ENCODE measurements around the gene GRM5.
"Not testable (repeated sequence)": the region's sequence is repeated elsewhere in the genome, so short reads cannot be mapped to it uniquely, and the experiment has no call there.

The GRM5 gene

DNA sequence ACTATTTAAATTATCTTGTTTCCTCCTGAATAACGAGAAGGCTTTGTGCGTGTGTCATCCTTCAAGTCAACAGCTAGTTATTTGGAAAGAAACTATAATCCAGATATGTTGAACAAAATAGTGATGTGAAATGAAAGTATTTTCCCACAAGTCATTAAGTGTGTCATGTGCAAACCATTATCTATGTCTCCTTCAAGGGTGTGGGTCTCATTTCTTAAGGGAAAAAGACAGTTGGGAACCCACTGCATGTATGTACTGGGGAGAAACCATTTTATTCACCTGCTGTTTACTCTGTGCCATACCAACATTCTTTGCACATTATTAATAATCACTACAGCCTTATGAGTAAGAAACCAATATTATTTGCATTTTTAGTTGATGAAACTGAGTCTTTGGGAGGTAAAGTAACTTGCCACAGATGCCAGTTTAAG, 582.9 kb downstream of the GRM5 start:
- no peak for DNase-seq

DNA sequence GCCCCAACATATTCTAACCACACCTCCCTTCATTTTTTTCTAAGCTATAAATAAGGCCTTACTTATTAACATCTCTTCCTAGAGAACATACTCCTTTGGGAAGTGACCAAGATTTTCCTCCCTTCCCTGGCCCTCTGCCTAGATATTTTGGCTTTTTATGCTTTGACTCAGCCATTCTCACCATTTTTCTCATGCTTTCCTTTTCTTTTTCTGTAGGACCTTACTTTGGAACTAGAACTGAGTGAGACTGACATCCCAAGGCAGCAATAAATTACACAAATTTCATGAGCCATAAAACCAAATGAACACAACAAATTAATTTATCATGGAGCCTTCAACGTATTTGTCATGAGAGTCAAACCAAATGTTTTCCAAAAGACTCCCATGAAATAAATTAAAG, 585.6 kb downstream of the GRM5 start:
- DNase-seq: no peak

GRCh38 chr11:88478136-88478815, 587.5 kb downstream of the GRM5 start:
- no peak for DNase-seq

GRCh38 chr11:88475991-88476418, 589.8 kb downstream of the GRM5 start:
- no peak for DNase-seq

- DNase-seq: no peak
Measured at GRCh38 chr11:88474655-88475054, 591.1 kb downstream of the GRM5 start.

- no peak for DNase-seq
Measured at GRCh38 chr11:88469561-88470225, 596.1 kb downstream of the GRM5 start.

GRCh38 chr11:88464528-88464927, 601.3 kb downstream of the GRM5 start:
- no peak for DNase-seq

- DNase-seq: not testable (repeated sequence)
Measured at GRCh38 chr11:88463301-88463700, 602.5 kb downstream of the GRM5 start.

- DNase-seq: not testable (repeated sequence)
Measured at GRCh38 chr11:88458047-88458446, 607.7 kb downstream of the GRM5 start.

DNA sequence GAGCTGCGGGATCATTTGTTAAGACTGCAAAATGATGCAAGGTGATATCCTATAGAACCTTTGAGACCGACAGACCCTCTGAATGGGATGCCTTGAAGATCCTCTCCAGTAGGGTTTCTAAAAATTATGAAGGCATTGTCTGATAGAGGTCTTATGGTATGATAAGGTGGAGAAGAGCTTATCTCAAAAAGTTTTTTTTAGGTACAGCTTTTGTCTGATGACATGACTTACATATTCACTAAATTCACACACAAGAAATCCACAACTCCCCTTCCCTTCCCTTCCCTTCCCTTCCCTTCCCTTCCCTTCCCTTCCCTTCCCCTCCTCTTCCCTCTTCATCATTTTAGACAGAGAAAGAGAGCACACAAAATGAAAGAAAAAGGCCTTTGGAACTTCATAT, 609.8 kb downstream of the GRM5 start:
- no peak for DNase-seq

- DNase-seq: no peak
Measured at GRCh38 chr11:88454881-88455280, 610.9 kb downstream of the GRM5 start.
